Effector CD8-positive, alpha-beta T cell (primary cell): ENCODE data around the gene FAM120A.

Experiments
- DNase-seq: peaks from one replicate; lab custom pipeline; 2025; lab: John Stamatoyannopoulos, UW

The FAM120A gene

GRCh38 chr9:93577975-93578682 is 126.6 kb downstream of the FAM120A start:
- DNase-seq = no peak

DNA sequence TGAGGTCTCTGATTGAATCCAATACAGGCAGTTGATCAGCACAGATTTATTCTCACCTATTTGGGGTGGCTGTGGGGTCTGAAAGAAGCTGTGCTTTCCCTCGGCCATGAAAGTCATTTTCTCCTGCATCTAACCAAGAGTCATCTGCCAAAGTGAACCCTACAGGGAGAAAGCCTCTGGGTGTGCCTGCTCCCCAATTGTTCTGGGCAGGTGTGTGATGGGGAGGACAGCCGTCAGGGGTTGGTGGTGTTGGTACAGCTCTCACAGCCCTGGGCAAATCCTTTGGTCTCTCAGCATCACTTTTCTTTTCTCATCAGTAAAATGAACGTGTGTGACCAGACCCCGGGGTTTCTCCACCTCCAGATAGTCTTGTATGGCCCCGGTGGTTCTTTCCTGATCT is 127.4 kb downstream of the FAM120A start:
- DNase-seq = no peak

DNA sequence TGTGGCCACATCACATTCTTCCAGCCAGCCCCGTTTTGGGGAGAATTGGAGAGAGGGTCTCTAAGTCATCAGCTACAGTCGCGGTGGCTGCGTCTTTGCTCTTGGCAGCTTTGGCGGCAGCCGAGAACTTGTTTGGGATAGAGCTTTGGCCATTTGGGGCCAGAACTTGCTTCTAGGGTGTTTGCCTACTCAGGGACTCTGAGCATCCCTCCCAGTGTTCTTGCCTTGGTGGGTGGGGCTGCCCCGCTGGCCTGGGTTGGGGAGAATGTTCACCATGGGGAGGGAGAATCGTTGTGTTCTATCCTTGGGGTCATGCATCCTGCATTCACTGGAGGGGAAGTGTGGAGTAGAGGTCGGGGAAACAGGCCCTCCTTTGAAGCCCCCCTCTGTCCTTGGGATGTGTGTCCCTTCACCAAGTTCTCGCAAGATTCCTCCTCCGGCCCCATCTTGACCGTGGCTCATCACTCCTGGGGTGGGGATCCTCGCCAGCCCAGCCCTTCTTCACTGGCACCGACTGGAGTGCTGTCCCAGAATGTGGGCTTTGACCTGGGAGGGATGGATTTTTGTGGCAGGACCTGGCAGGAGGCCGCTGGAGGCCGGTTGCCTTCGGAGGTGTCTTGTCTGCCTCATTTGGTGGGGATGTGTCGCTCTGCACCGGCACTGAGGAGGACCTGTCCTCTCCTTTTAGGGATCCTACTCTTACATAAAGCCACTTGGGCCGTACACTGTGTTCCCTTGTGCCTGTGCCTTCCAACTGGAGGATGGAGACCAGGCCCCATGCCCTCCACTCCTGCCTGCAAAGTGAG is 128.4 kb downstream of the FAM120A start:
- DNase-seq = no peak

- DNase-seq = no peak
Observed at GRCh38 chr9:93580654-93581380, 129.3 kb downstream of the FAM120A start.

GRCh38 chr9:93582115-93582514 is 130.6 kb downstream of the FAM120A start:
- DNase-seq = no peak

GRCh38 chr9:93582550-93582949 is 131.1 kb downstream of the FAM120A start:
- no peak for DNase-seq

- no peak for DNase-seq
Observed at GRCh38 chr9:93585259-93585658, 133.8 kb downstream of the FAM120A start.

- DNase-seq = no peak
Observed at GRCh38 chr9:93585695-93586094, 134.2 kb downstream of the FAM120A start.

DNA sequence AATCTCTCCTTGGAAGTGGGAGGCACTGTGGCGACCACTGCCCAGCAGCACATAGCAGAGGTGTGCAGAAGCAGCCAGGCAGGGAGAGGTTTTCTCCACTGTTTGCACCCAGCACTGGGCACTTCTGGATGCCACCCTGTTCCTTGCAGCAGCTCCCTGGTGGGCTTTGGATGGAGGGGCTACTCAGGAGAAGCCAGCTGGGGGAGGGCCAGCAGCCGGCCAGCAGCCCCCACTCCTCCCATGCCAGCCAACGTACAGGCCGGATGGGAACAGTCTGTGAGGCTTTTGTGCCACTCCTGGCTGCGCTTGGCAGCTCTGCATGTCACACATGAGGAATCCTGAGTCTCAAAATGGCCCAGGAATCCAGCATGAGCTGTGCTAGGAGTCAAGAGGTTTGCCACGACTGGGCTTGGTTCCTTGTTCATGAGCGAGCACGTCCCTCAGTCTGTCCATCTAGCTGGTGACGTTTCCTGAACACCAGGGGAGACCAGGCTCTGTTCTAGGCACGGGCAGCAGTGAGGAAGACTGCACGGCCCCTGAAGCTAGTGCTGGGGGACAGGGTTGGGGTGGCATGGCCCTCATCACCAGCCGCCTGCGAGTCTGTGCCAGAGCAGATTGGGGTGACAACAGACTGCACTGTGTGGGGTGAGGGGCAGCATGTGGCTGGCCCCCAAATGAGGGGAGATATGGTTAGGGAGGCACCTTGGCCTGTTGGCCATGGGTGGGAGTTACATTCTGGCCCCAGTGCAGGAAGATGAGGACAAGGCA is 135.0 kb downstream of the FAM120A start:
- DNase-seq = no peak

- DNase-seq = no peak
Observed at GRCh38 chr9:93587284-93587650, 135.8 kb downstream of the FAM120A start.

DNA sequence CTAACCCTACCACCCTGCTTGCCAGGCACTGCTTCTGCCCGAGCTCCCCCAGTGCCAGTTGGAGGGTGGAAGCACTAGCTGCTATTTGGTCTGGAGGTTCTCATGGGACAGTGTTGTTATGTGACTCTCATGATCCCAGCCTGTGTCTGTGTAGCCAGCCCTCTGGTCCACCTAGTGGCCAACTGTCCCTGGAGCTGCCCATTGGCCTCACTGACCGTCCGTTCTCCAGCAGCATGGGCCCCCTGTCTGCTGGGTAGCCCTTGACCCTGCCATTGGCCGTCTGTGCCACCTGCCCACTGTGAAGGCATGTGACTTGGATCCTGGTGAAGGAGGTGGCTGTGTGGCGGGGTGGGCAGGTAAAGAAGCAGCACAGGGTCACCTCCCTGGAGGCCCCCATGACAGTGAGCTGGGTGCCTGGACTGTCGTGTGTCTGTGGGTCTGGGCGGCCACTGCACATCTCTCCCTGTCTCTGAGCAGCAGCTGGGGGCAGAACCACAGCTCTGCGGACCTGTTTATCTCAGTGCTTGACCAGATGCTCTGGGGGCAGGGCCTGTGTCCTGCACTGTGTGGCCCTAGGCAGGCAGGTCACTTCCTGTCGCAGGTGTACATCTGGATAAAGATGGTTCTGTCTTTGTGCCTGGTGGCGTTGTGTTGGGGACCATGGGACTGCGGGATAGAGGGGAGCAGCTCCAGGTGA is 136.3 kb downstream of the FAM120A start:
- no peak for DNase-seq

DNA sequence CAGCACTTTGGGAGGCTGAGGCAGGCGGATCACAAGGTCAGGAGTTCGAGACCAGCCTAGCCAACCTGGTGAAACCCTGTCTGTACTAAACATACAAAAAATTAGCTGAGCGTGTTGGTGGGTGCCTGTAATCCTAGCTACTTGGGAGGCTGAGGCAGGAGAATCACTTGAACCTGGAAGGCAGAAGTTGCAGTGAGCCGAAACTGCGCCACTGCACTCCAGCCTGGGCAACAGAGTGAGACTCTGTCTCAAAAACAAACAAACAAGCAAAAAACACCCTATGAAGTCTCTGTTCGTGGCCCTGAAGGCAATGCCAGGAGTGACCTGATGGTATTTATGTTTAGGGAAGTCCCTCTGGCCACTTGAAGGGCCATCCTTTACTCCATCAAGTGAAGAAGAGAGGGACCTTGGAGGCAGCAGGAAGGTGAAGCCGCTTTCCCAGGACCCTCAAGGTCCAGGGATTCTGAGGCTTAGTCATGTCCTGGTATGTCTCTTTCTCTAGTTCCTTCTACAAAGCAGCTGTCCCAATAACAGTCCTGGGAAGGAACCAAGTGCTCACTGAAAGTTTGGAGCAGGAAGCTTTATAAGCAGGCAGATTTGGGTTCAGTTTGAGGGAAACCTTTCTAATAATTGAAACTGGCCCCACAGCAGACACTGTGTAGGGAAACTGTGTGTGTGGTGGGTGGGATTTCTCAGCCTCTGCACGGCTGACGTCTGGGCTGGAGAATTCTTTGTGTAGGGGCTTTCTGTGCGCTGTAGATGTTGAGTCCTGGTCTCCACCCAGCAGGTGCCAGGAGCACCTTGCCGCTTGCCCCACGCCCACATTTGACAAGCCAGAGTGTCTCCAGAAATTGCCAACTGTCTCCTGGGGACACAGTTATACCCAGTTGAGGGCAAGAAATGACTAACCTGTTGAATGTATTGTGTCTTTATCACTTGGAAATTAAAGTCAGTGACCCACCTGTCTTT is 137.4 kb downstream of the FAM120A start:
- DNase-seq = no peak

GRCh38 chr9:93589688-93590087 is 138.2 kb downstream of the FAM120A start:
- no peak for DNase-seq

- no peak for DNase-seq
Observed at GRCh38 chr9:93590609-93591234, 139.2 kb downstream of the FAM120A start.

GRCh38 chr9:93591301-93592007 is 140.0 kb downstream of the FAM120A start:
- DNase-seq = no peak

DNA sequence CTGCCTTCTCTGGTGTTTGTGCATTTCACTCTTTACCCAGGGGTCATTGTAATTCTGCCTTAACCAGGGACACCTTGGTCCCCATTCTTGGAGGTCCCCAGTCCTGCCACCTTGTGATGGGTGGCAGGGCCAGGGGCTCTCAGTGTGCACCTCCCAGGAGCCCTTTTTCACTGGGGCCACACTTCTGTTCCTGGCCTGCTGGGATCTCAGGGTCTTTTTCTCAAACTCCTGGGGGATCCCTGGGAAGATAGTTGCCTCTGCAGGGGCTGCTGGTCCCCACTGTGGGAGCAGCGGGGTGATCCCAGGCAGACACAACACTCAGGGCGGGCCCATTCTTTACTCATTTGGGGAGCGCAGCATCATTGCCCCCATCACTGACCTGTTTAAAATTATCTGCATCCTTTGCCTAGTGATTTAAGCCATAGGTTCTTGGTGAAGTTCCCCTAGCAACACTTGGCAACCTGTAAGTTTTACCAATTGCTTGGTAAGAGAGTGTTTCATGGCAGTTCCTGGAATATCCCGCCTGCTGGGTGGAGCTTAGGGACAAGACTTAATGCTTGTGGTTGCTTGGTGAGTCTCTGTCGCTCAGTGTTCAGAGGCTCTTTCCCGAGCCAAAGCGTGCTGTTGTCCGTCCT is 140.6 kb downstream of the FAM120A start:
- no peak for DNase-seq

DNA sequence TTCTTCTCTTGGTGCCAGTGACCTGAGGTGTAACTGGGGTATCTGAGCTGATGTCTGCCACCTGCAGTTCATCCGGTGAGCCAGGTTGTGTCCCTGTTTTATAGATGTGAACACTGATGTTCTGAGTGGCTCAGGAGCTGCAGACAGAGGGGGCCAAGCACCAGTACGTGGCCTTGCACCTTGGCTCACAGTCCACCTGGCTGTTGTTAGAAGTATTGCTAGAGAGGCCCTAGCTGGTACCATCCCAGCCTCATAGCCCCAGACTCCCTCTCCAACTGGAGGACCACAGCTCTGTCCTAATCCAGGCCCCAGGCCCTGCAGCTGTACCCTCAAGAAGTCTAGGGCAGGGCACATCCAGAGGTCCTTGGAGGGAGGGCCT is 141.1 kb downstream of the FAM120A start:
- DNase-seq = no peak

- DNase-seq = no peak
Observed at GRCh38 chr9:93593144-93593658, 141.7 kb downstream of the FAM120A start.
